ENCODE data around the gene BPIFB6. TPM values are rescaled to one million over a fixed set of nuclear protein-coding genes. Genes with fewer than 3 reads are reported as not detected.
A peak's percentile ranks its signal among the peaks of the same experiment; 100 is the strongest.

BPIFB6 gene
- total and polyA plus RNA-seq, 10 donors: not detected

- 86 to 97% (median 93%) methylated on average over 11 of the region's 11 CpGs for WGBS, 5 donors
- Histone ChIP-seq H3K4me3 (no peak overlapping the region), H3K27ac (no peak overlapping the region), H3K27me3 (replicated peaks in 1 of 7) (no peaks in the 10 kb centered on the region), H3K36me3 (no peaks in the 10 kb centered on the region), H3K4me1 (peaks cover 0 to 8% (median 0%) of the 10 kb centered on the region in 6 donors), H3K9me3 (no peaks in the 10 kb centered on the region)
- DNase-seq: peak; percentile 35
- intact Hi-C loops (cut with DNase I; ENCODE audit: low total_unique reads): no loop called here
- TF ChIP-seq CTCF (IDR thresholded peaks at IDR 0.05 in 8 of 11, conservative IDR thresholded peaks at IDR 0.05 in 3 of 11): no peak
- TF ChIP-seq POLR2AphosphoS5 (IDR thresholded peaks at IDR 0.05): no peak
- TF ChIP-seq POLR2A (IDR thresholded peaks at IDR 0.05): no peak
Measured at GRCh38 chr20:33064572-33065287, 33.3 kb downstream of the BPIFB6 start.

- Histone ChIP-seq H3K36me3 (no peaks in the 10 kb centered on the region), H3K9me3 (no peaks in the 10 kb centered on the region), H3K4me1 (peaks cover 0 to 8% (median 0%) of the 10 kb centered on the region in 6 donors), H3K27me3 (replicated peaks in 1 of 7) (no peaks in the 10 kb centered on the region), H3K4me3 (no peak overlapping the region), H3K27ac (no peak overlapping the region)
- TF ChIP-seq CTCF (IDR thresholded peaks at IDR 0.05 in 8 of 11, conservative IDR thresholded peaks at IDR 0.05 in 3 of 11): no peak
- TF ChIP-seq POLR2AphosphoS5 (IDR thresholded peaks at IDR 0.05): no peak
- TF ChIP-seq POLR2A (IDR thresholded peaks at IDR 0.05): no peak
- 87 to 94% (median 91%) methylated on average over 9 of the region's 9 CpGs for WGBS, 5 donors
- intact Hi-C loops (cut with DNase I; ENCODE audit: low total_unique reads): no loop called here
- DNase-seq: peak; percentile 41
Measured at GRCh38 chr20:33065785-33066184, 34.3 kb downstream of the BPIFB6 start.

GRCh38 chr20:33067806-33068205, 36.4 kb downstream of the BPIFB6 start:
- TF ChIP-seq POLR2A (IDR thresholded peaks at IDR 0.05) (no peak), POLR2AphosphoS5 (IDR thresholded peaks at IDR 0.05) (no peak), CTCF (IDR thresholded peaks at IDR 0.05 in 8 of 11, conservative IDR thresholded peaks at IDR 0.05 in 3 of 11) (no peak)
- no peak for DNase-seq
- Histone ChIP-seq H3K4me1 (peaks cover 0 to 3% (median 0%) of the 10 kb centered on the region in 6 donors), H3K27me3 (replicated peaks in 1 of 7) (no peaks in the 10 kb centered on the region), H3K36me3 (no peaks in the 10 kb centered on the region), H3K9me3 (no peaks in the 10 kb centered on the region), H3K4me3 (no peak overlapping the region), H3K27ac (no peak overlapping the region)
- intact Hi-C loops (cut with DNase I; ENCODE audit: low total_unique reads): no loop called here
- WGBS, 5 donors: 48 to 70% (median 56%) methylated on average over 3 of the region's 3 CpGs

GRCh38 chr20:33068251-33068939, 36.9 kb downstream of the BPIFB6 start:
- intact Hi-C loops (cut with DNase I; ENCODE audit: low total_unique reads): no loop called here

More at GRCh38 chr20:33068251-33068939, 36.9 kb downstream of the BPIFB6 start:
- H3K36me3 ChIP-seq: no peaks in the 10 kb centered on the region
- no peaks in the 10 kb centered on the region for H3K9me3 ChIP-seq
- peak; percentile 47 for DNase-seq
- H3K27me3 ChIP-seq (replicated peaks in 1 of 7): no peaks in the 10 kb centered on the region
- no peak overlapping the region for H3K4me3 ChIP-seq
- no peaks in the 10 kb centered on the region for H3K4me1 ChIP-seq
- no peak overlapping the region for H3K27ac ChIP-seq
- TF ChIP-seq POLR2A (IDR thresholded peaks at IDR 0.05) (no peak), POLR2AphosphoS5 (IDR thresholded peaks at IDR 0.05) (no peak), CTCF (IDR thresholded peaks at IDR 0.05 in 8 of 11, conservative IDR thresholded peaks at IDR 0.05 in 3 of 11) (no peak)
- 71 to 84% (median 82%) methylated on average over 8 to 12 of the region's 12 CpGs for WGBS, 5 donors
